Endothelial cell (in vitro differentiated cells): ENCODE results near the gene NSD2. TPM values are rescaled to one million over a fixed set of nuclear protein-coding genes. Genes with fewer than 3 reads are reported as not detected.

ENCODE experiments used
- DNase-seq: peaks from one replicate; pipeline ENCODE4 v3.0.0; 2021; ENCODE audit warnings: low spot score
- H3K27ac Mint-ChIP-seq: one replicate; pipeline ENCODE4 v1.8.0; 2021; ENCODE audit warnings: mixed read lengths, inconsistent platforms; ENCODE audit not compliant: unreplicated experiment
- H3K27me3 Mint-ChIP-seq: one replicate; pipeline ENCODE4 v1.8.0; 2021; ENCODE audit warnings: mild to moderate bottlenecking, moderate library complexity, mixed read lengths, inconsistent platforms; ENCODE audit not compliant: unreplicated experiment
- H3K36me3 Mint-ChIP-seq: one replicate; pipeline ENCODE4 v1.8.0; 2021; ENCODE audit warnings: mild to moderate bottlenecking, low read depth, mixed read lengths, inconsistent platforms; ENCODE audit not compliant: unreplicated experiment
- H3K4me1 Mint-ChIP-seq: one replicate; pipeline ENCODE4 v1.8.0; 2021; ENCODE audit warnings: mild to moderate bottlenecking, mixed read lengths, inconsistent platforms; ENCODE audit not compliant: unreplicated experiment
- H3K4me3 Mint-ChIP-seq: one replicate; pipeline ENCODE4 v1.8.0; 2021; ENCODE audit warnings: mild to moderate bottlenecking, mixed read lengths, inconsistent platforms; ENCODE audit not compliant: unreplicated experiment
- H3K9me3 Mint-ChIP-seq: one replicate; pipeline ENCODE4 v1.8.0; 2021; ENCODE audit warnings: mixed read lengths, inconsistent platforms; ENCODE audit not compliant: unreplicated experiment
- total RNA-seq: library from RNA; stranded (reverse); fragmentation: NEBNext Ultra II Directional; extraction: Animal tissue kit (Norgen Biotek cat#: 25700); gene quantifications from one replicate; pipeline ENCODE4 v1.2.1, GENCODE V29; 2021; ENCODE audit not compliant: unreplicated experiment
- TF ChIP-seq, protein P1 (sequence below): fragments of 200-600 bp; sonication (generic); IDR thresholded peaks from one replicate; pipeline ENCODE4 v1.5.0; 2021; ENCODE audit warnings: antibody characterized with exemption; ENCODE audit not compliant: unreplicated experiment

The NSD2 gene
- total RNA-seq, 1 donor from 2014 or later = 93.5 TPM

DNA sequence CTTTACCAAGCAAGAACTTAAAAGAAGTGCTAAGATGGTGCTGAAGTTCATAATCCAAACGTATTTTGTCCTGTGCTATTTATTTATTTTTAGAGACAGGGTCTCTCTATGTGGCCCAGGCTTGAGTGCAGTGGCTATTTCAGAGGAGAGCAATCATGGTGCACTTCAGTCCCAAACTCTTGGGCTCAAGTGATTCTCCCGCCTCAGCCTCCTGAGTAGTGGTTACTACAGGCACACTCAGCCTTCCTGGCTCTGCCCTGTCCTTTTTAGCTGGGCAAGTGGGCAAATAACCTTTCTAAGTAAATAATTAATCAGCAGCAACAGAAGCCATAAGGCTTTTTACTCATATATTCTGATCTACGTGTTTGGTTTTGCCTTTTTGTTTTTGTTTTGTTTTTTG, 2.6 kb downstream of the NSD2 start:
- DNase-seq = no peak
- Mint-ChIP-seq H3K27me3 (peaks cover 7% of the 10 kb centered on the region), H3K27ac (no peak overlapping the region), H3K9me3 (no peaks in the 10 kb centered on the region), H3K4me1 (peaks cover 7% of the 10 kb centered on the region), H3K36me3 (no peaks in the 10 kb centered on the region), H3K4me3 (no peak overlapping the region)
- TF ChIP-seq, protein P1, sequence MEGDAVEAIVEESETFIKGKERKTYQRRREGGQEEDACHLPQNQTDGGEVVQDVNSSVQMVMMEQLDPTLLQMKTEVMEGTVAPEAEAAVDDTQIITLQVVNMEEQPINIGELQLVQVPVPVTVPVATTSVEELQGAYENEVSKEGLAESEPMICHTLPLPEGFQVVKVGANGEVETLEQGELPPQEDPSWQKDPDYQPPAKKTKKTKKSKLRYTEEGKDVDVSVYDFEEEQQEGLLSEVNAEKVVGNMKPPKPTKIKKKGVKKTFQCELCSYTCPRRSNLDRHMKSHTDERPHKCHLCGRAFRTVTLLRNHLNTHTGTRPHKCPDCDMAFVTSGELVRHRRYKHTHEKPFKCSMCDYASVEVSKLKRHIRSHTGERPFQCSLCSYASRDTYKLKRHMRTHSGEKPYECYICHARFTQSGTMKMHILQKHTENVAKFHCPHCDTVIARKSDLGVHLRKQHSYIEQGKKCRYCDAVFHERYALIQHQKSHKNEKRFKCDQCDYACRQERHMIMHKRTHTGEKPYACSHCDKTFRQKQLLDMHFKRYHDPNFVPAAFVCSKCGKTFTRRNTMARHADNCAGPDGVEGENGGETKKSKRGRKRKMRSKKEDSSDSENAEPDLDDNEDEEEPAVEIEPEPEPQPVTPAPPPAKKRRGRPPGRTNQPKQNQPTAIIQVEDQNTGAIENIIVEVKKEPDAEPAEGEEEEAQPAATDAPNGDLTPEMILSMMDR = no peak

- Mint-ChIP-seq H3K36me3 (no peaks in the 10 kb centered on the region), H3K27me3 (peaks cover 7% of the 10 kb centered on the region), H3K27ac (no peak overlapping the region), H3K9me3 (no peaks in the 10 kb centered on the region), H3K4me3 (no peak overlapping the region), H3K4me1 (peaks cover 7% of the 10 kb centered on the region)
- TF ChIP-seq, protein P1 = no peak
- DNase-seq = no peak
These were observed 3.0 kb downstream of the NSD2 start for GRCh38 chr4:1874201-1874600.

DNA sequence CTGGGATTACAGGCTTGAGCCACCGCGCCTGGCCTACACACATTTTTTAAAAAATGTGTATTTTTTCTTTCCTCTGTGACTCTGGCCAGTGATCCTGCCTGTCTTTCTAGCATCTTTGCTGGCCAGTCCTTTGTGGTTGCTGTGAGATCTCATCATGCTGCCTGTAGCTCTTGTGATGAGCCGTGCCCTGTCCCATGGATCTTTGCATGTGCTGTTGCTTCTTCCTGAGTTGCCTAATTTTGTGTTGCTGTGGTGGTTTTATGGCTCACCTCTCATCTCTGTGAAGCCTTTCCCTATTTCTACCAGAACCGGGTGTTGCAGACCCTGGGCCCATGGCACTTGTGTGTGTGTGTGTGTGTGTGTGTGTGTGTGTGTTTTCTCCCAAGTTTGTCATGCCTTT, 8.3 kb downstream of the NSD2 start:
- H3K27ac Mint-ChIP-seq = no peak overlapping the region
- H3K9me3 Mint-ChIP-seq = no peaks in the 10 kb centered on the region
- H3K4me3 Mint-ChIP-seq = peak overlapping the region; percentile 52
- H3K27me3 Mint-ChIP-seq = peaks cover 9% of the 10 kb centered on the region
- DNase-seq = no peak
- H3K36me3 Mint-ChIP-seq = peaks cover 6% of the 10 kb centered on the region
- H3K4me1 Mint-ChIP-seq = peaks cover 19% of the 10 kb centered on the region
- TF ChIP-seq, protein P1 = no peak

DNA sequence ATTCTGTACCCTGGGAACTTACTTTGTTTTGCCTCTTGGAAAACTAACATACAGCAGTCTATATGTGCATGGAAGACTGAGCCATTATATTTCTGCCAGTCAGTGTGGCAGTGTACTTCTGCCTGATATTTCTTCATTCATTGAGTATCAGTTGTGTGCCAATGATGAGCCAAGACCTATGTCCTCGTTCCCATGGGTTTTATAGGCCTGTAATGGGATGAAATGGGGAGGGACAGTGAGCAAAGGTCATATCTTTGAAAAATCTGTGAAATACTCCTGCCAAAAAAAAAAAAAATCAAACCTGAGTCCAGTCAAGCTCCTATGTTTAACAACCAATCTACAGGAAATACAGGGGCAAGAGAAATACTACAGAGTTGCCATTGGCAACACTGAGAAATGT, 9.1 kb downstream of the NSD2 start:
- H3K9me3 Mint-ChIP-seq = no peaks in the 10 kb centered on the region
- no peak overlapping the region for H3K4me3 Mint-ChIP-seq
- peaks cover 6% of the 10 kb centered on the region for H3K36me3 Mint-ChIP-seq
- peaks cover 19% of the 10 kb centered on the region for H3K4me1 Mint-ChIP-seq
- peaks cover 9% of the 10 kb centered on the region for H3K27me3 Mint-ChIP-seq
- no peak for DNase-seq
- TF ChIP-seq, protein P1 = no peak
- H3K27ac Mint-ChIP-seq = no peak overlapping the region

- TF ChIP-seq, protein P1 = no peak
- Mint-ChIP-seq H3K27me3 (peaks cover 9% of the 10 kb centered on the region), H3K36me3 (peaks cover 6% of the 10 kb centered on the region), H3K9me3 (no peaks in the 10 kb centered on the region), H3K4me3 (no peak overlapping the region), H3K27ac (no peak overlapping the region), H3K4me1 (peaks cover 22% of the 10 kb centered on the region)
- no peak for DNase-seq
These were observed 11.7 kb downstream of the NSD2 start for GRCh38 chr4:1882850-1883271.
